ENCODE measurements around the gene CCT6A. TPM values are rescaled to one million over a fixed set of nuclear protein-coding genes. Genes with fewer than 3 reads are reported as not detected.
"Not testable (repeated sequence)": the region's sequence is repeated elsewhere in the genome, so short reads cannot be mapped to it uniquely, and the experiment has no call there.

Gene CCT6A
- total RNA-seq, 2 experiments from 2014 or later = 225 to 231 TPM

DNA sequence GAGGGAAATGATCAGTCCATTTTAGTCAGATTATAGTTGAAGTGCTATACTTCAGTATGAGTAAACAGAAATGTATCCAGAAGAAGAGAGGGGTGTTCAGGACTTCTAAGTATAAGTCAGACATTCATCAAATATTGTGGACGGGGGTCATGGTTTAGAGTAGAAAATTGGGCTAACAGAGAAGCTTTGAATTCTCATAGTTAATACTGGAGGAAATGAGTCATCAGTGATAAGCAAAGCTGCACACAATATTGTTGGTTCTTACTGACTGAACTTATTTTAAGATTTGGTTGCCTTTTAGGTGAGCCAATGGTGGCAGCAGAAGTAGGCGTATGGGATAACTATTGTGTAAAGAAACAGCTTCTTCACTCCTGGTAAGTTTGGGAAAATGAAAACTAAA, 10.8 kb downstream of the CCT6A start:
- Mint-ChIP-seq H3K9me3 (no peaks in the 10 kb centered on the region), H3K4me1 (ENCODE audit: low read depth) (peaks cover 52% of the 10 kb centered on the region), H3K27me3 (ENCODE audit: low read depth) (no peaks in the 10 kb centered on the region), H3K27ac (peak overlapping the region; percentile 80), H3K4me3 (peak overlapping the region; percentile 8), H3K36me3 (ENCODE audit: low read depth) (peaks cover 50% of the 10 kb centered on the region)
- CTCF ChIA-PET = interaction anchor here (0.8 to 1.2 kb wide), 4 partner anchors 10 to 58 kb away, joined by 3 to 4 read pairs (median 4); partner anchors contain the start of genes CCT6A and PSPH
- DNase-seq = no peak
- intact Hi-C loops (cut with micrococcal nuclease) = loop anchor here (5.0 kb wide), 2 partner anchors 175 to 1305 kb away; partner anchors contain the start of genes SEC61G and ZNF713

DNA sequence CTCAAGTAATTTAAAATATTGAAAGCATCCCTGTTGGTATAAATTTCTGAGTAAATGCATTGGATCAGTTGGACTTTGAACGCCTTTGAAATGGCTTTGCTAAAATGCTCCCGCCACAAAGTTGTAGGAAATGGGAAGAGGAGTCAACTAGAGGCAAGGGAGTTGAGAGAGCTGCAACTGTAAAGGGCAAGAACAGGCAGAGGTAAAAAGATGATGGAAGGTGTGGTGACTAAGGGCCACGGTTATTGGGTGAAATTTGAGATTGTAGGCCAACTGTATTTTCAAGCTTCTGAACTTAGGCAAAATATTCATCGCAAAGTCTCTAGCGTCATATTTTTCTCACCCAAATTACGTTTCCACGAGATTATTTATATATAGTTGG, 11.9 kb downstream of the CCT6A start:
- no peak for DNase-seq
- intact Hi-C loops (cut with micrococcal nuclease) = loop anchor here (5.0 kb wide), 2 partner anchors 176 to 1306 kb away; partner anchors contain the start of genes SEC61G and ZNF713
- Mint-ChIP-seq H3K4me1 (ENCODE audit: low read depth) (peaks cover 44% of the 10 kb centered on the region), H3K27me3 (ENCODE audit: low read depth) (no peaks in the 10 kb centered on the region), H3K27ac (peak overlapping the region; percentile 91), H3K36me3 (ENCODE audit: low read depth) (peaks cover 39% of the 10 kb centered on the region), H3K4me3 (peak overlapping the region; percentile 88), H3K9me3 (no peaks in the 10 kb centered on the region)
- CTCF ChIA-PET = interaction anchor here (1.2 to 1.5 kb wide), 2 partner anchors 10 to 11 kb away, joined by 3 to 4 read pairs; no protein-coding TSS in a partner anchor

DNA sequence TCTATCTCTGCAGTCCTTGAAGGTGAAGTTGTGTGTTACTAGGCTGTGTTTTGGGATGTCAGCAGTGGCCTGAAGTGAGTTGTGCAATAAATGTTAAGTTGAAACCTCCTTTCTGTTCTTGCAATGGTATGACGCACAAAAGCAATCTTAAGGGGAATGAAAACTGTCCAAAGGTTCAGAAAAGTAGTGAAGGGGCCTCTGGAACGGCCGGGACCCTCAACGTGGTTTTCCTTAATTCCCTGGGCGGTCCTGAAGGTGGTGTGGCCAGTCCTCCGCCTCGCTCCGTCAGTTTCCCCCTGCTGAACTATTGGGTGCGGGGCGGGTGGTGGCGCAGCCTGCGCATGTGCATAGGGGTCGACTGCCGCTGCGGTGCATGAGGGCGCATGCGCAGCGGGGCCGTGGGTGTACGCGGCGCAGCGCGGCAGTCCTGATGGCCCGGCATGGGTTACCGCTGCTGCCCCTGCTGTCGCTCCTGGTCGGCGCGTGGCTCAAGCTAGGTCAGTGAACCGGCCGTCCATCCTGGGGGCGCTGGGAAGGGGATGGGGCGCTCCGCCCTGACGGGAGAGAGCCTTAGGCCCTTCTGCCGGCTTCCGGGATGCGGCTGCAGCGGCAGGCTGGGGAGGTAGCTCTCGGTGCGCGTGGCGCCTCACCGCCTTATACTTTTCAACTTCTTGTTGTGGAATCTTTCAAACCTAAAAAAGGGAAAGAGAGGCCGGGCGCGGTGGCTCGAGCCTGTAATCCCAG, 12.5 kb downstream of the CCT6A start, which contains the start of gene SUMF2:
SUMF2 (plus strand) TSS at position 405 of the 744 bp plus-strand sequence; CDS start at position 431, 26 bp downstream.
- peak within 1 kb of the TSS; percentile 91 for H3K27ac Mint-ChIP-seq
- H3K4me3 Mint-ChIP-seq = peak within 1 kb of the TSS; percentile 88
- peaks cover 41% of the 10 kb centered on the region for H3K4me1 Mint-ChIP-seq (ENCODE audit: low read depth)
- peaks cover 38% of the 10 kb centered on the region for H3K36me3 Mint-ChIP-seq (ENCODE audit: low read depth)
- CTCF ChIA-PET = interaction anchor here (0.6 to 2.1 kb wide), 3 partner anchors 9 to 13 kb away, joined by 3 to 8 read pairs (median 3); no protein-coding TSS in a partner anchor
- intact Hi-C loops (cut with micrococcal nuclease) = loop anchor here (1.0 to 5.0 kb wide), 5 partner anchors 13 to 1307 kb away; partner anchors contain the start of genes CCT6A, CHCHD2, PSPH and SEC61G
- peak; percentile 90 for DNase-seq
- H3K9me3 Mint-ChIP-seq = no peaks in the 10 kb centered on the region
- H3K27me3 Mint-ChIP-seq (ENCODE audit: low read depth) = no peaks in the 10 kb centered on the region

DNA sequence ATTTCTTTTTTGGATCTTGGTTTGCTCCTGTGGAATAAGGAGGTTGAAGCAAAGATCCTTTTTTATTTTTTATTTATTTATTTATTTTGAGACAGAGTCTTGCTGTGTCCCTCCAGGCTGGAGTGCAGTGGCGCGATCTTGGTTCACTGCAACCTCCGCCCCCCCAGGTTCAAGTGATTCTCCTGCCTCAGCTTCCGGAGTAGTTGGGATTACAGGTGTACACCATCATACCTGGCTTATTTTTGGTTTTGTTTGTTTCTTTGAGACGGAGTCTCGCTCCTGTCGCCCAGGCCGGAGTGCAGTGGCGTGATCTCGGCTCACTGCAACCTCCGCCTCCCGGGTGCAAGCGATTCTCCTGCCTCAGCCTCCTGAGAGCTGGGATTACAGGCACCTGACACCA, 14.8 kb downstream of the CCT6A start:
- H3K4me3 Mint-ChIP-seq; H3K27me3 Mint-ChIP-seq (ENCODE audit: low read depth); intact Hi-C loops (cut with micrococcal nuclease); H3K9me3 Mint-ChIP-seq; DNase-seq; H3K27ac Mint-ChIP-seq: not testable (repeated sequence)
- CTCF ChIA-PET = interaction anchor here (2.1 kb wide), 1 partner anchor 8 kb away, joined by 8 read pairs; no protein-coding TSS in a partner anchor
- peaks cover 27% of the 10 kb centered on the region for H3K4me1 Mint-ChIP-seq (ENCODE audit: low read depth)
- peaks cover 38% of the 10 kb centered on the region for H3K36me3 Mint-ChIP-seq (ENCODE audit: low read depth)

DNA sequence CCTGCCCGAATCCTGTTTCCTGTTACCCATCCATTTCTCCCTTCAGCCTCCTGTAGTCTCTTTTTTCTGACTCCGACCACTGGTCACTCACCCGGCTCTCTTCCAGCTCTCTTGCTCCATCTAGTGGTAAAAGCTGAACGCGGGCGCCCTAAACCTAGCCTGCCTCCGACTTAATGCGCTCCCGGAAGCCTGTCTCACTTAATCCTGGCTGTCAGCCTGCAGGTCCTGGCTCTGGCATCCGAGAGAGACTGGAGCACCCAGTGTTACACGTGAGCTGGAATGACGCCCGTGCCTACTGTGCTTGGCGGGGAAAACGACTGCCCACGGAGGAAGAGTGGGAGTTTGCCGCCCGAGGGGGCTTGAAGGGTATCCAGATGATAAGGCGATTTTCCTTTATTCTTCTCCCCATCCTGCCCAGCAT, 22.8 kb downstream of the CCT6A start:
- Mint-ChIP-seq H3K36me3 (ENCODE audit: low read depth) (peaks cover 32% of the 10 kb centered on the region), H3K27me3 (ENCODE audit: low read depth) (no peaks in the 10 kb centered on the region), H3K27ac (peak overlapping the region; percentile 3), H3K4me1 (ENCODE audit: low read depth) (peaks cover 6% of the 10 kb centered on the region), H3K4me3 (no peak overlapping the region), H3K9me3 (no peaks in the 10 kb centered on the region)
- intact Hi-C loops (cut with micrococcal nuclease) = loop anchor here (1.0 kb wide), 2 partner anchors 70 to 433 kb away; no protein-coding TSS in a partner anchor
- peak; percentile 72 for DNase-seq
- CTCF ChIA-PET = interaction anchor here (0.5 to 4.9 kb wide), 23 partner anchors 9 to 750 kb away, joined by 3 to 19 read pairs (median 4); partner anchors contain the start of genes CCT6A, CHCHD2 and PSPH

DNA sequence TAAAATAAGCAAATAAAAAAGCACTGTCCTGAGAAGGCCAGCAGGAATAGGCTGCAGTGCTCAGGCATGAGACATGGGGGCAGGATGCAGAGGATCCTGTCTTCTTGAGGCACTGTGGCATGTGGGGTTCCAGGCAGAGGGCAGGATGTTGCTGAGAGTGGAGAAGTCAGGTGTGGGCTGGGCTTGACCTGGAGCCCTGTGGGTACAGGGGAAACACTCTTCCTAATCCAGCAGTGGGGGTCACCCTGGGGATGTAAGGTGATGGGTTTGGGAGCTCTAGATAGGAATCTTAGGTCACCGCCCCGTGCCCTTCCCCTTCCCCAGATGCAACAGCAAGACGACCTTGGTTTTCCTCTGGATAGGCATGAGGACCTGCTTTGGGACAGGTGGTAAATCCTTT, 26.1 kb downstream of the CCT6A start:
- H3K27ac Mint-ChIP-seq = no peak overlapping the region
- no peaks in the 10 kb centered on the region for H3K27me3 Mint-ChIP-seq (ENCODE audit: low read depth)
- intact Hi-C loops (cut with micrococcal nuclease) = no loop called here
- no peaks in the 10 kb centered on the region for H3K9me3 Mint-ChIP-seq
- CTCF ChIA-PET = interaction anchor here (0.6 to 1.4 kb wide), 2 partner anchors 12 to 53 kb away, joined by 4 to 6 read pairs; no protein-coding TSS in a partner anchor
- H3K36me3 Mint-ChIP-seq (ENCODE audit: low read depth) = peaks cover 34% of the 10 kb centered on the region
- peaks cover 6% of the 10 kb centered on the region for H3K4me1 Mint-ChIP-seq (ENCODE audit: low read depth)
- no peak for DNase-seq
- no peak overlapping the region for H3K4me3 Mint-ChIP-seq

DNA sequence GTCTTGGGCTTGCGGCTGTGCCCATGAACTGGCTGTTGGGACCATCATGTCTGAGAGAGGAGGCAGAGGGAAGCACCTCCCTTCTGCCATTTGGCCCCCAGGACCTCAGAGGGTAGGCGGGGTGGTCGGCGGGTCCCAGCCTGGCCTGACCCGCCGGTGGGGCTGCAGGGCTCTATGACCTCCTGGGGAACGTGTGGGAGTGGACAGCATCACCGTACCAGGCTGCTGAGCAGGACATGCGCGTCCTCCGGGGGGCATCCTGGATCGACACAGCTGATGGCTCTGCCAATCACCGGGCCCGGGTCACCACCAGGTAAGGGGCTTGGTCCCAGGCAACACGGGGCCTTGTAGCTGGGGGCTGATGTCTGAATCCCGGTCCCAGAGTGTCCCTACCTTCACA, 26.6 kb downstream of the CCT6A start:
- Mint-ChIP-seq H3K4me1 (ENCODE audit: low read depth) (peaks cover 6% of the 10 kb centered on the region), H3K27ac (no peak overlapping the region), H3K36me3 (ENCODE audit: low read depth) (peaks cover 29% of the 10 kb centered on the region), H3K9me3 (no peaks in the 10 kb centered on the region), H3K27me3 (ENCODE audit: low read depth) (no peaks in the 10 kb centered on the region), H3K4me3 (no peak overlapping the region)
- intact Hi-C loops (cut with micrococcal nuclease) = no loop called here
- no peak for DNase-seq
- CTCF ChIA-PET = interaction anchor here (1.4 kb wide), 1 partner anchor 13 kb away, joined by 4 read pairs; no protein-coding TSS in a partner anchor

DNA sequence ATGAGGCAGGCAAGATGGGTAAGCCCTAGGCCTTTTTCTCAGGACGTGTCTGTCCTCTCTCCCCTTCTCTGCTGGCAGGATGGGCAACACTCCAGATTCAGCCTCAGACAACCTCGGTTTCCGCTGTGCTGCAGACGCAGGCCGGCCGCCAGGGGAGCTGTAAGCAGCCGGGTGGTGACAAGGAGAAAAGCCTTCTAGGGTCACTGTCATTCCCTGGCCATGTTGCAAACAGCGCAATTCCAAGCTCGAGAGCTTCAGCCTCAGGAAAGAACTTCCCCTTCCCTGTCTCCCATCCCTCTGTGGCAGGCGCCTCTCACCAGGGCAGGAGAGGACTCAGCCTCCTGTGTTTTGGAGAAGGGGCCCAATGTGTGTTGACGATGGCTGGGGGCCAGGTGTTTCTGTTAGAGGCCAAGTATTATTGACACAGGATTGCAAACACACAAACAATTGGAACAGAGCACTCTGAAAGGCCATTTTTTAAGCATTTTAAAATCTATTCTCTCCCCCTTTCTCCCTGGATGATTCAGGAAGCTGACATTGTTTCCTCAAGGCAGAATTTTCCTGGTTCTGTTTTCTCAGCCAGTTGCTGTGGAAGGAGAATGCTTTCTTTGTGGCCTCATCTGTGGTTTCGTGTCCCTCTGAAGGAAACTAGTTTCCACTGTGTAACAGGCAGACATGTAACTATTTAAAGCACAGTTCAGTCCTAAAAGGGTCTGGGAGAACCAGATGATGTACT, 28.1 kb downstream of the CCT6A start:
- H3K27me3 Mint-ChIP-seq (ENCODE audit: low read depth) = no peaks in the 10 kb centered on the region
- DNase-seq = no peak
- peaks cover 26% of the 10 kb centered on the region for H3K36me3 Mint-ChIP-seq (ENCODE audit: low read depth)
- H3K4me3 Mint-ChIP-seq = no peak overlapping the region
- CTCF ChIA-PET = interaction anchor here (1.4 kb wide), 1 partner anchor 14 kb away, joined by 4 read pairs; no protein-coding TSS in a partner anchor
- peaks cover 2% of the 10 kb centered on the region for H3K4me1 Mint-ChIP-seq (ENCODE audit: low read depth)
- intact Hi-C loops (cut with micrococcal nuclease) = no loop called here
- H3K9me3 Mint-ChIP-seq = no peaks in the 10 kb centered on the region
- H3K27ac Mint-ChIP-seq = no peak overlapping the region

DNA sequence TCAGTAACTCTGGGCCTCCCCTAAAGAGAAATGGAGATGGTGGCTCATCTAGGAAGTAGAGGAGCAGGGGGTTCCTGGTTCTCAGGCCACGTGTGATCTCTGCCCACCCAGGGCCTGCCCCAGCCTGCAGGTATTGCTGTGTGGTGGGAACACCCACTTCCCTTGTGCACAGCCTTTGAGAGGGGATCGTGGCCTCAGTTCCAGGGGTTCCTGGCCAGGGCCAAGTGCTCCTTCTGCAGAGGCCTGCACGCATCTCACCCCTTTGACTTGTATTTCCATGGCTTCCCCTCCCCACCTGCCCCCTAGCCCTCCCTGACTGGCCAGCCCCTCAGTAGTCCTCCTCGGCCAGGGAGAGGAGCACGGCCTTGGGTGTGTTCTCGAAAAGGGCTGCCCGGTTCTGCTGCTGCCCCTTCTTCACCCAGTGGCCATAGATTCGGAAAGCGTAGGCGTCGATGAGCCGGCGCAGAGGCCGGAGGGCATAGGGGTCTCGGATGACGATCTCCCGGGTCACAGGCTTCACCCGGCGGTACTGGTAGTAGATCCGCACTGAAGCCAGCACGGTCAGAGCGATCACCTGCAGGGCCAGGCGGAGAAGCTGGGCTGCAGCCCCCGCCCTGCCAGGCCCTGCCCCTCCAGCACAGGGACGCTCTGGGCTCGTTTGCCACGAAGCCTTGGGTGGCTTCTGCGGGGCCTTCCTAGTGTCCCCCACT, 29.3 kb downstream of the CCT6A start:
- H3K36me3 Mint-ChIP-seq (ENCODE audit: low read depth) = peaks cover 23% of the 10 kb centered on the region
- H3K4me1 Mint-ChIP-seq (ENCODE audit: low read depth); H3K27me3 Mint-ChIP-seq (ENCODE audit: low read depth); intact Hi-C loops (cut with micrococcal nuclease); H3K4me3 Mint-ChIP-seq; H3K9me3 Mint-ChIP-seq; H3K27ac Mint-ChIP-seq; DNase-seq; CTCF ChIA-PET: not testable (repeated sequence)

DNA sequence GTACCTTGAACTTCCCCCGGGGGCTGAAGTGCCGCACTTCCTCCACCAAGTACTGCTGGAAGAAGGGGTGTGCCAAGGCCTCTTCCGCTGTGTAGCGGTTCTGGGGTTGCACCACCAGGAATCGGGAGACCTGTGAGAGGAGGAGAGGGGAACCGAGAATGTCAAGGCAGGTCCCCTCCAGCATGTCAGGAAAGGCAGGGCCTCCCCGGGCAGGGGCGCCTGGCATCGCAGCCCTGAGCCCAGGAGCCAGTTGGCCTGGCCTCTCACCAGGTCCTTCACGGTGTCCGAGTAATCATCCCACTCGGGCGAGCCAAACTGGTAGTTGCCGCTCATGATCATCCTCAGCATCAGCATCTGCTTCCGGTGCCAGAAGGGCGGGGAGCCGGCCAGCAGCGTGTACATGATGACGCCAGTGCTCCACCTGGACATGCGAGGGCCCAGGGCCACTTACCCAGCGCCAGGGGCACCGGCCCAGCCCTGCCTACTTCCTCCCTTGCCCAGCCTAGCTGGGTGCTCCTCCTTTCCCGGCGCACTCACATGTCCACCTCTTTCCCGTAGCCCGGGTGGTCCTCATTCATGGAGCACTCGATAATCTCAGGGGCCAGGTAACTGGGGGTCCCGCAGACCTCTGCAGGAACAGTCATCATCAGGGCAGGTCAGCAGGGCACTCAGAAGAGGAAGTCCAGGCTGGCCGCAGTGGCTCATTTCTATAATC, 30.2 kb downstream of the CCT6A start:
- Mint-ChIP-seq H3K27ac (no peak overlapping the region), H3K36me3 (ENCODE audit: low read depth) (peaks cover 25% of the 10 kb centered on the region), H3K9me3 (no peaks in the 10 kb centered on the region), H3K4me3 (no peak overlapping the region), H3K4me1 (ENCODE audit: low read depth) (no peaks in the 10 kb centered on the region), H3K27me3 (ENCODE audit: low read depth) (no peaks in the 10 kb centered on the region)
- intact Hi-C loops (cut with micrococcal nuclease) = no loop called here
- CTCF ChIA-PET = no interaction called here
- no peak for DNase-seq

DNA sequence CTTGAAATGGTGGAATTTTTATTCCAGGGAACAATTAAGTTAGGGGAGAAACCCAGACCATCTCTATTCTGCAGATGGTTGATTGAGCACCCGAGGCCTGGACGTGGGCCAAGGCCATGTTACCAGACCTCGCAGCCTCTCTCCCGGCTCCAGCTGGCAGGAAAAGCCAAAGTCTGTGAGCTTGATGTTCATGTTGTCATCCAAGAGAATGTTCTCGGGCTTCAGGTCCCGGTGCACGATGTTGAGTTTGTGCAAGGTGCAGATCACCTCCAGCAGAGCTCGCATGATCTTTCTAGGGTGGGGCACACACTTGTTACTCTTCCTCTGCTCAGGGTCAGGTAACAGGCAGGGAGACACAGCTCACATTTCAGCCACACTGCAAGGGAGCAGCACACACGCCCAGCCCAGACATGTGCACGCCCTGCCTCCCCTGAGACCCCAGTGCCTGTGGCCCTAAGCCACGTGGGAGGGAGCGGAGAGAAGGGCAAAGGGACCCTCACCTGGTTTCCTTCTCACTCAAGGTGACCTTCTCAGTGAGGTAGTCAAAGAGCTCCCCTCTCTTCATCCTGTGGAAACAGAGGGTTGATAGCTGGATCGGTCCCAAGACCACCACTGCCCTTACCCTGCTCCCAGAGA, 31.7 kb downstream of the CCT6A start:
- Mint-ChIP-seq H3K27ac (no peak overlapping the region), H3K9me3 (no peaks in the 10 kb centered on the region), H3K4me3 (no peak overlapping the region), H3K36me3 (ENCODE audit: low read depth) (peaks cover 23% of the 10 kb centered on the region), H3K27me3 (ENCODE audit: low read depth) (no peaks in the 10 kb centered on the region), H3K4me1 (ENCODE audit: low read depth) (no peaks in the 10 kb centered on the region)
- CTCF ChIA-PET = interaction anchor here (0.7 to 1.0 kb wide), 3 partner anchors 9 to 27 kb away, joined by 3 to 4 read pairs (median 3); no protein-coding TSS in a partner anchor
- intact Hi-C loops (cut with micrococcal nuclease) = no loop called here
- DNase-seq = no peak
